HG03565 (cell line): Measurements from ENCODE around the gene TNFRSF6B.

Source experiments
- ATAC-seq: cut with Tn5 transposase; IDR thresholded peaks from one replicate; pipeline ENCODE4 v1.9.1; 2021; ENCODE audit warnings: mild to moderate bottlenecking, moderate library complexity; ENCODE audit not compliant: unreplicated experiment

Gene TNFRSF6B

GRCh38 chr20:63734946-63735858 lies 38.8 kb downstream of the TNFRSF6B start:
- no peak for ATAC-seq

DNA sequence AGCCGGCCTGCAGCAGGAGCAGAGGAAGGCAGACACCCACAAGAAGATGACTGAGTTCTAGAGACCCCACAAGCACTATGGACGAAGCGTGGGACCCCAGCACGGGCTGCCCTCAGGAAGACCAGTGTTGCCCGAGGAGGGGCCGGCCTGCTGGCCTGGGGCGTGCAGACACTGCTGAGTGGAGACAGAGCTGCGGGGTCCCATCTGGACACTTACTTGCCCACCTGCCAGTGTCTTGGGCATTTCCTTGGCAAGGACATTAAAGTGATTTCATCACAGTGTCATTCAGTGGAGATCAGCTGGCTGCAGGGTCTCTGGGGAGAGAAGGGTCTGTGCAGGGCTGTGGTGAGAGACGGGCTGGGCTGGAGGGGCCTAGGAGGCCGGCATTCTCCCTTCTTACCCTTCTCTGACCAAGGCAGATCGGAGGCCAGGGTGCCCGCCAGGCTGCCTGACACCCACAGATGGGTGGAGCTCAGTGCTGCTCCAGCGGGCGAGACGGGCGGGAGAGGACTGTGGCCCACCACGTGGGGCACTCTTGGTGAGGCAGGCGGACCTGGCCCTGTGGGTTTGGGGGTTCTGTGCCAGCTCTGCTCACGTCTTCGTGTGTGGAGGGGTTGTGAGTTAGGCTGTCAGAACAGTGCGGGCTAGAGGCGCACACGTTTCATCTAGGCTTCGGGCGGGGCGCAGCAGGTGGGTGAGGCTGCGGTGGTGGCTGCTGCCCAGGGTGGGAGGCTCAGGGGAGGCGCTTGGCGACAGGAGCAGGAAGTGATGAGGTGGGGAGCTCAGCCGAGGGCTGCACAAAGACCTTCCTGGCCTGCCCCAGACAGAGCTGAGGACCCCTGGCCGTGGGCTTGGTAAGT lies 39.6 kb downstream of the TNFRSF6B start, which contains the start of gene LIME1:
LIME1 (plus strand) TSS at position 806 of the 860 bp plus-strand sequence. CDS start 886 bp downstream, outside the sequence.
- no peak for ATAC-seq

GRCh38 chr20:63736893-63737694 lies 40.6 kb downstream of the TNFRSF6B start:
- no peak for ATAC-seq

DNA sequence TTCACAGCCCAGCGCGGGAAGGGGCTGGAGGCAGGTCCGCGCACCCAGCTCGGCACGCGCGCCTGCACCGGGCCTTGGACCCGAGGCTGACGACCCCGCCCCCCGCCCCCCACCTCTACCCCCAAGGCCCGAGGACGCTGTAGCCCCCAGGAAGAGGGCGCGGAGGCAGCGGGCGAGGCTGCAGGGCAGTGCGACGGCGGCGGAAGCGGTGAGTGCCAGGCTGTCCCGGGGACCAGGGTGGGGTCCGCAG lies 41.2 kb downstream of the TNFRSF6B start:
- ATAC-seq = no peak

DNA sequence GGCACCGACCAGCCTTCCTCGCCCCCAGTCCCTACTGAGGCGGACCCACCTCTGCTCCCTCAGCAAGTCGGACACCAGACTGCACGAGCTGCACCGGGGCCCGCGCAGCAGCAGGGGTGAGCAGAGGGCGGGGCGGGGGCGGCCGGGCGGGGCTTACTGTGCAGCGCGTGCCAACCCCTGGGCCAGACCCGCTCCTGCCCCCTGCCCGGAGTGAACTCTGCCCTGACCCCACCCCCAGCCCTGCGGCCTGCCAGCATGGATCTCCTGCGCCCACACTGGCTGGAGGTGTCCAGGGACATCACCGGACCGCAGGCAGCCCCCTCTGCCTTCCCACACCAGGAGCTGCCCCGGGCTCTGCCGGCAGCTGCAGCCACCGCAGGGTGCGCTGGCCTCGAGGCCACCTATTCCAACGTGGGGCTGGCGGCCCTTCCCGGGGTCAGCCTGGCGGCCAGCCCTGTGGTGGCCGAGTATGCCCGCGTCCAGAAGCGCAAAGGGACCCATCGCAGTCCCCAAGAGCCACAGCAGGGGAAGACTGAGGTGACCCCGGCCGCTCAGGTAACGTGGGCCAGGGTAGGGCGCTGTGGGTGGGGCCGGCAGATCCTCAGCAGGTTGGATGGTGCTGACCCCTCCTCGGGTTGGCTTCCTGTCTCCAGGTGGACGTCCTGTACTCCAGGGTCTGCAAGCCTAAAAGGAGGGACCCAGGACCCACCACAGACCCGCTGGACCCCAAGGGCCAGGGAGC lies 41.7 kb downstream of the TNFRSF6B start:
- no peak for ATAC-seq

DNA sequence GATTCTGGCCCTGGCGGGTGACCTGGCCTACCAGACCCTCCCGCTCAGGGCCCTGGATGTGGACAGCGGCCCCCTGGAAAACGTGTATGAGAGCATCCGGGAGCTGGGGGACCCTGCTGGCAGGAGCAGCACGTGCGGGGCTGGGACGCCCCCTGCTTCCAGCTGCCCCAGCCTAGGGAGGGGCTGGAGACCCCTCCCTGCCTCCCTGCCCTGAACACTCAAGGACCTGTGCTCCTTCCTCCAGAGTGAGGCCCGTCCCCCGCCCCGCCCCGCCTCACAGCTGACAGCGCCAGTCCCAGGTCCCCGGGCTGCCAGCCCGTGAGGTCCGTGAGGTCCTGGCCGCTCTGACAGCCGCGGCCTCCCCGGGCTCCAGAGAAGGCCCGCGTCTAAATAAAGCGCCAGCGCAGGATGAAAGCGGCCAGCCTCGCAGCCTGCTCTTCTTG lies 42.3 kb downstream of the TNFRSF6B start:
- ATAC-seq = no peak

- no peak for ATAC-seq
These were observed 42.9 kb downstream of the TNFRSF6B start, which contains the start of gene SLC2A4RG for GRCh38 chr20:63739130-63740069. Gene SLC2A4RG, plus strand, starts transcription at chr20:63739776. Its CDS starts 137 bp downstream, at chr20:63739913.

GRCh38 chr20:63740070-63740626 lies 43.7 kb downstream of the TNFRSF6B start:
- no peak for ATAC-seq

- no peak for ATAC-seq
These were observed 44.3 kb downstream of the TNFRSF6B start for GRCh38 chr20:63740627-63741353.

- ATAC-seq = no peak
These were observed 44.9 kb downstream of the TNFRSF6B start for GRCh38 chr20:63741354-63741675.

GRCh38 chr20:63741676-63742380 lies 45.4 kb downstream of the TNFRSF6B start:
- ATAC-seq = no peak

DNA sequence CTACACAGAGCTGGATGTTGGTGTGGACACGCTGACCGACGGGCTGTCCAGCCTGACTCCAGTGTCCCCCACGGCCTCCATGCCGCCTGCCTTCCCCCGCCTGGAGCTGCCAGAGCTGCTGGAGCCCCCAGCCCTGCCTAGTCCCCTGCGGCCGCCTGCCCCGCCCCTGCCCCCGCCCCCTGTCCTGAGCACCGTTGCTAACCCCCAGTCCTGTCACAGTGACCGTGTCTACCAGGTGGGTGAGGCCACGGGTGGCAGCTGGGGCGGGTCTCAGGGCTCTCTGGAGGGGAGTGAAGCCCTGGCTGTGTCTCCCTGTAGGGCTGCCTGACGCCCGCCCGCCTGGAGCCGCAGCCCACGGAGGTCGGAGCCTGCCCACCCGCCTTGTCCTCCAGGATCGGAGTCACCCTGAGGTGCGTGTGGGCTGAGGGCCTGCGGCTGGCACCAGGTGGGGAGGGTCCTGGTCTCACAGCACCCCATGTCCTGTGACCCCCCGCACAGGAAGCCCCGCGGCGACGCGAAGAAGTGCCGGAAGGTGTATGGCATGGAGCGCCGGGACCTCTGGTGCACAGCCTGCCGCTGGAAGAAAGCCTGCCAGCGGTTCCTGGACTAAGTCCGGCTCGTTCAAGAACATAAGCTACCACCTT lies 46.1 kb downstream of the TNFRSF6B start:
- ATAC-seq = no peak

GRCh38 chr20:63743210-63743970 lies 46.9 kb downstream of the TNFRSF6B start:
- ATAC-seq = no peak

DNA sequence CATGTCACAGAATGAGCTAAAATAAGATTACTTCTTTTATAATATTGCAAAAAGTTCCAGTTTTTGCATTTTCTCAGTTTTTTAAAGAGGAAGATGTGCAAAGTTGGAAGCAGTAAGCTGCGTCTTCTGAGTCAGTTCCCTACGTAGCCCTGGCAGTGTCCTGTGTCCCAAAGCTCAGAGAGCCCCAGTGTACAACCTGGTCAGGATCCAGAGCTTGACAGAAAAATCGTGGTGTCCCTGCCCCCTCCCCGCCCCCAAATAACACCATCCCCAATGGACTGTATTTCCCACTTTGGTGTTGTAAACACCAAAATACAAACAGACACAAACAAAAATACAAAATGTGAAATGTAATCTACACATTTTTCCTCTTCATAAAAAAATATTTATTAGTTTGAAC lies 47.7 kb downstream of the TNFRSF6B start:
- no peak for ATAC-seq

GRCh38 chr20:63744574-63745423 lies 48.3 kb downstream of the TNFRSF6B start:
- ATAC-seq = no peak

DNA sequence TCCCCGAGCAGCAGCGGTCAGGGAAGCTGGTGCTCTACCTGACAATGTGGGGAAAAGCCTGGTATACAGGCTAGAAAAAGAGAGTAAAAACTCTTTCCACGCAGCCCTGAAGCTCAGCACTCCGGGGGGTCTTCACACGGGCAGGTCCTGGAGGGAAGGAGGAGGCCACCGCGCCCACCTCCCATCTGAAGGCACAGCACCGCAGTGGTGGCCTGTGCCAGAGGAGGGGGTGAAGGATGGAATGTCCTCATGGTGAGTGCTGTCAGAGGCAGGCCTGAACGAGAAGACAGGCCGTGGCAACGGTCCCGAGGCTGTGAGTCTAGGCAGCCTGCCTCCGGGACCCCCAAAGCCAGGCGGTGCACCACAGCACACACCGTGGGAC lies 49.0 kb downstream of the TNFRSF6B start:
- no peak for ATAC-seq
